Measurements from ENCODE around the gene SMIM23.

Gene SMIM23

DNA sequence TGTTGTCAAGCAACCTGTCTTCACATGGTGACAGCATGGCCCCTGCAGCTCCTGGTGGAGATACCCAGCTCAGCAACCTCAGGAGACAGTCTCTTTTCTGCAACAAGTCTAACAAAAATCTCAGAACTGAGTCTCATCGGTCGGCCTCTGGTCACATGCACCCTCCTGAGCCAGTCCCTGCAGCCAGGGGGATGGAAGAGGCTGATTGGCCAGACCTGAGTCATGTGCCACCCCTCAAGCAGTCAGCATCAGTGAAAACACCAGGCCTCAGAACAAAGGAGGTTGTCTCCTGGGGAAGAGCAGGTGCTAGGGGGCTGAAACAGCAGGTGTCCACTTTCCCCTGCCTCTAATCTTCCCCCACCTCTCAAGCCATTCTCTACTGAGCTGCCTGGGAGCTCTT lies 54.4 kb downstream of the SMIM23 start:
- Histone ChIP-seq H3K27me3 (ENCODE audit: insufficient read depth, poor library complexity, severe bottlenecking) (no peaks in the 10 kb centered on the region), H3K27ac (replicated peaks) (peak overlapping the region; percentile 71), H3K4me3 (replicated peaks; ENCODE audit: insufficient read depth, low read length) (no peak overlapping the region)
- DNase-seq (ENCODE audit: low read depth in 1 of 2, low spot score in 1 of 2): peak in 1 of 2 experiments; percentile 52
- no peak for TF ChIP-seq POLR2AphosphoS5 (IDR thresholded peaks at IDR 0.05; ENCODE audit: low read depth)
- no peak for TF ChIP-seq SPI1 (IDR thresholded peaks at IDR 0.05; ENCODE audit: borderline replicate concordance, low read depth)
- TF ChIP-seq, protein P1, sequence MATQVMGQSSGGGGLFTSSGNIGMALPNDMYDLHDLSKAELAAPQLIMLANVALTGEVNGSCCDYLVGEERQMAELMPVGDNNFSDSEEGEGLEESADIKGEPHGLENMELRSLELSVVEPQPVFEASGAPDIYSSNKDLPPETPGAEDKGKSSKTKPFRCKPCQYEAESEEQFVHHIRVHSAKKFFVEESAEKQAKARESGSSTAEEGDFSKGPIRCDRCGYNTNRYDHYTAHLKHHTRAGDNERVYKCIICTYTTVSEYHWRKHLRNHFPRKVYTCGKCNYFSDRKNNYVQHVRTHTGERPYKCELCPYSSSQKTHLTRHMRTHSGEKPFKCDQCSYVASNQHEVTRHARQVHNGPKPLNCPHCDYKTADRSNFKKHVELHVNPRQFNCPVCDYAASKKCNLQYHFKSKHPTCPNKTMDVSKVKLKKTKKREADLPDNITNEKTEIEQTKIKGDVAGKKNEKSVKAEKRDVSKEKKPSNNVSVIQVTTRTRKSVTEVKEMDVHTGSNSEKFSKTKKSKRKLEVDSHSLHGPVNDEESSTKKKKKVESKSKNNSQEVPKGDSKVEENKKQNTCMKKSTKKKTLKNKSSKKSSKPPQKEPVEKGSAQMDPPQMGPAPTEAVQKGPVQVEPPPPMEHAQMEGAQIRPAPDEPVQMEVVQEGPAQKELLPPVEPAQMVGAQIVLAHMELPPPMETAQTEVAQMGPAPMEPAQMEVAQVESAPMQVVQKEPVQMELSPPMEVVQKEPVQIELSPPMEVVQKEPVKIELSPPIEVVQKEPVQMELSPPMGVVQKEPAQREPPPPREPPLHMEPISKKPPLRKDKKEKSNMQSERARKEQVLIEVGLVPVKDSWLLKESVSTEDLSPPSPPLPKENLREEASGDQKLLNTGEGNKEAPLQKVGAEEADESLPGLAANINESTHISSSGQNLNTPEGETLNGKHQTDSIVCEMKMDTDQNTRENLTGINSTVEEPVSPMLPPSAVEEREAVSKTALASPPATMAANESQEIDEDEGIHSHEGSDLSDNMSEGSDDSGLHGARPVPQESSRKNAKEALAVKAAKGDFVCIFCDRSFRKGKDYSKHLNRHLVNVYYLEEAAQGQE (IDR thresholded peaks at IDR 0.05; ENCODE audit: insufficient replicate concordance, low read depth): no peak
- no peak for TF ChIP-seq CTCF (IDR thresholded peaks at IDR 0.05; ENCODE audit: insufficient read depth, low read length)
- TF ChIP-seq GABPA (IDR thresholded peaks at IDR 0.05; ENCODE audit: low read depth): no peak

Data from HL-60 (cell line).